K562 (cell line): ENCODE measurements around the gene BLID. TPM values are rescaled to one million over a fixed set of nuclear protein-coding genes. Genes with fewer than 3 reads are reported as not detected.

ENCODE experiments used
- ATAC-seq: fragments of 200-7000 bp; cut with Tn5 transposase; 3 replicates; pipeline ENCODE4 v1.9.1; 2020; ENCODE audit warnings: moderate library complexity
- BruUV-seq: library from RNA; stranded (reverse); fragments of 400-500 nt; replicated peaks from 2 replicates; lab custom pipeline; 2021; lab: Mats Ljungman, UMichigan
- CTCF ChIA-PET: fragments of 300-600 bp; formaldehyde crosslinking; extraction: SDS; loops from one replicate; lab custom pipeline; 2021; ENCODE audit warnings: low intra/inter-chr PET ratio; lab: Yijun Ruan, JAX
- POLR2A ChIA-PET: fragments of 300-600, 350-650 bp; sonication (Branson Sonifier 250); formaldehyde crosslinking; extraction: SDS; loops from one replicate; lab custom pipeline; 2021; ENCODE audit warnings: antibody characterized with exemption, inconsistent platforms; lab: Yijun Ruan, JAX
- DNase-seq, 4 experiments: peaks; one replicate each; pipeline versions ENCODE4 v3.0.0 to v3.0.0-alpha.2; 2011 to 2018; ENCODE audit warnings: low spot score in 3 of 4, mixed read lengths in 3 of 4; ENCODE audit errors: extremely low read depth in 1 of 4
- FAIRE-seq: peaks from 2 replicates; lab custom pipeline; 2011; peaks lifted over from hg19 to GRCh38; lab: Jason Lieb, UNC
- H2AFZ ChIP-seq: 2 replicates; pipeline ENCODE4 v1.6.0; 2011; ENCODE audit warnings: low read depth, low read length, control low read depth, inconsistent platforms
- H3K27ac ChIP-seq: fragments of 200-600 bp; 3 replicates; pipeline ENCODE4 v1.8.0; 2011; ENCODE audit warnings: low read depth, mild to moderate bottlenecking, control low read depth, inconsistent platforms, low read length, moderate library complexity, mixed read lengths; ENCODE audit errors: extremely low read depth
- H3K27me3 ChIP-seq, 2 experiments: fragments of 300-600 bp in 1 of 2; 2 replicates in 1 of 2; 3 replicates in 1 of 2; pipeline versions ENCODE4 v1.6.0 to v1.8.0; 2011; ENCODE audit warnings: inconsistent platforms in 2 of 2, low read length in 2 of 2, mild to moderate bottlenecking in 1 of 2, mixed read lengths in 1 of 2, moderate library complexity in 1 of 2; ENCODE audit not compliant: control insufficient read depth in 2 of 2, insufficient read depth in 2 of 2
- H3K36me3 ChIP-seq: fragments of 300-600 bp; 3 replicates; pipeline ENCODE4 v1.8.0; 2011; ENCODE audit warnings: mild to moderate bottlenecking, low read length, inconsistent platforms; ENCODE audit not compliant: control insufficient read depth, insufficient read depth
- H3K4me1 ChIP-seq, 2 experiments: fragments of 200-600 bp in 1 of 2; replicated peaks in 1 of 2; 2 replicates in 1 of 2; 3 replicates in 1 of 2; pipeline versions ENCODE4 v1.5.1 to v1.8.0; 2011; ENCODE audit warnings: inconsistent platforms in 2 of 2, low read length in 2 of 2, mild to moderate bottlenecking in 1 of 2, mixed read lengths in 1 of 2, moderate library complexity in 1 of 2; ENCODE audit not compliant: control insufficient read depth in 2 of 2, insufficient read depth in 2 of 2
- H3K4me2 ChIP-seq: 2 replicates; pipeline ENCODE4 v1.6.1; 2011; ENCODE audit warnings: low read length, control low read depth, inconsistent platforms, mixed read lengths; ENCODE audit not compliant: insufficient read depth
- H3K4me3 ChIP-seq: fragments of 200-600 bp; sonication (generic), shearing (Covaris generic); 2 replicates; pipeline ENCODE4 v1.5.1; 2016; ENCODE audit warnings: control low read depth, inconsistent platforms
- H3K79me2 ChIP-seq: fragments of 200-600 bp; 3 replicates; pipeline ENCODE4 v1.8.0; 2011; ENCODE audit warnings: low read length, inconsistent platforms; ENCODE audit not compliant: control insufficient read depth, insufficient read depth
- H3K9ac ChIP-seq, 2 experiments: 2 replicates each; pipeline versions ENCODE4 v1.6.0 to v1.6.1; 2011; ENCODE audit warnings: low read depth in 2 of 2, low read length in 2 of 2, control low read depth in 1 of 2, inconsistent platforms in 1 of 2, mild to moderate bottlenecking in 1 of 2, mixed read lengths in 1 of 2; ENCODE audit not compliant: insufficient read depth in 1 of 2
- H3K9me1 ChIP-seq: one replicate; pipeline ENCODE4 v1.6.0; 2011; ENCODE audit warnings: inconsistent platforms, mild to moderate bottlenecking, low read length, moderate library complexity; ENCODE audit not compliant: control insufficient read depth, insufficient read depth
- H3K9me3 ChIP-seq: replicated peaks from 2 replicates; pipeline ENCODE4 v1.5.1; 2011; ENCODE audit warnings: low read depth, low read length, inconsistent platforms; ENCODE audit not compliant: control insufficient read depth, insufficient read depth
- H4K20me1 ChIP-seq: replicated peaks from 2 replicates; pipeline ENCODE4 v1.6.1; 2011; ENCODE audit warnings: low read length, inconsistent platforms, mixed read lengths; ENCODE audit not compliant: control insufficient read depth, insufficient read depth
- BDP1 ChIP-seq: IDR thresholded peaks from 3 replicates; pipeline ENCODE4 v1.6.1; 2011; ENCODE audit not compliant: insufficient read length, insufficient read depth
- DMBX1 ChIP-seq: fragments of 250-450 bp; sonication (Bioruptor Pico); IDR thresholded peaks from 2 replicates; pipeline ENCODE4 v1.8.0; 2022; ENCODE audit warnings: inconsistent platforms, mild to moderate bottlenecking, moderate library complexity, borderline replicate concordance
- ETV1 ChIP-seq: fragments of 450-650 bp; conservative IDR thresholded peaks from 2 replicates; pipeline ENCODE4 v1.6.1; 2016; ENCODE audit warnings: missing genetic modification characterization, control low read depth, low read depth, missing compliant biosample characterization
- GATAD2B ChIP-seq: fragments of 450-650 bp; IDR thresholded peaks from 2 replicates; pipeline ENCODE4 v1.6.1; 2017; ENCODE audit warnings: mild to moderate bottlenecking, borderline replicate concordance
- ILK ChIP-seq: fragments of 450-650 bp; IDR thresholded peaks from 2 replicates; pipeline ENCODE4 v1.6.1; 2016; ENCODE audit warnings: missing genetic modification characterization, low read depth, mild to moderate bottlenecking, missing compliant biosample characterization, moderate library complexity, borderline replicate concordance
- LEF1 ChIP-seq: fragments of 450-650 bp; IDR thresholded peaks from 2 replicates; pipeline ENCODE4 v1.6.1; 2016; ENCODE audit warnings: mild to moderate bottlenecking
- PCBP1 ChIP-seq: fragments of 200-400 bp; formaldehyde crosslinking; IDR thresholded peaks from 2 replicates; pipeline ENCODE4 v1.6.1; 2018; ENCODE audit warnings: mild to moderate bottlenecking, low read depth, low read length; ENCODE audit not compliant: poor library complexity, severe bottlenecking
- PHTF2 ChIP-seq: fragments of 250-450 bp; sonication (Bioruptor Pico); IDR thresholded peaks from 2 replicates; pipeline ENCODE4 v1.5.0; 2021; ENCODE audit warnings: mild to moderate bottlenecking
- POLR2AphosphoS5 ChIP-seq: IDR thresholded peaks from 2 replicates; pipeline ENCODE4 v1.6.1; 2011; ENCODE audit warnings: mild to moderate bottlenecking, low read depth, low read length, moderate library complexity; ENCODE audit not compliant: control insufficient read depth, insufficient read depth
- RBM15 ChIP-seq: fragments of 200-400 bp; formaldehyde crosslinking; IDR thresholded peaks from 2 replicates; pipeline ENCODE4 v1.6.1; 2018; ENCODE audit warnings: mild to moderate bottlenecking, low read length, moderate library complexity; ENCODE audit not compliant: insufficient read depth
- TAL1 ChIP-seq: fragments of 450-650 bp; IDR thresholded peaks from 2 replicates; pipeline ENCODE4 v1.6.1; 2016; ENCODE audit warnings: mild to moderate bottlenecking
- ZNF12 ChIP-seq: sonication (generic); formaldehyde crosslinking; IDR thresholded peaks from 2 replicates; pipeline ENCODE4 v1.4.0; 2020; ENCODE audit warnings: mild to moderate bottlenecking, missing genetic modification reagents
- ZNF197 ChIP-seq: fragments of 200-800 bp; sonication (Bioruptor generic); IDR thresholded peaks from 2 replicates; pipeline ENCODE4 v1.6.1; 2016; ENCODE audit warnings: low read depth, missing genetic modification characterization, missing compliant biosample characterization
- ZNF584 ChIP-seq: fragments of 200-800 bp; sonication (Bioruptor generic); IDR thresholded peaks from 2 replicates; pipeline ENCODE4 v1.6.1; 2016; ENCODE audit warnings: low read depth, mild to moderate bottlenecking, missing genetic modification characterization, missing compliant biosample characterization
- ZNF695 ChIP-seq: fragments of 450-650 bp; formaldehyde crosslinking; IDR thresholded peaks from 2 replicates; pipeline ENCODE4 v1.4.0; 2020; ENCODE audit warnings: mild to moderate bottlenecking, moderate library complexity
- ZNF79 ChIP-seq: fragments of 250-450 bp; sonication (Bioruptor Pico); IDR thresholded peaks from 2 replicates; pipeline ENCODE4 v1.4.0; 2020; ENCODE audit warnings: low read depth, mild to moderate bottlenecking, moderate library complexity
- WGBS: fragments of 100-300 bp; shearing (Covaris generic); methylation state at CpG from one replicate; pipeline ENCODE4 v1.1.6; 2016; ENCODE audit warnings: low coverage, mixed read lengths; ENCODE audit not compliant: insufficient coverage; ENCODE audit errors: missing lambda C conversion rate; 5-methylcytosine and 5-hydroxymethylcytosine counted together
- in situ Hi-C: fragments of 300-500 bp; cut with MboI; formaldehyde crosslinking; loops from 4 replicates; pipeline ENCODE4 v1.15.0; 2018; ENCODE audit warnings: inconsistent platforms, mixed read lengths
- intact Hi-C: fragments of 100-400 bp; cut with micrococcal nuclease; formaldehyde crosslinking; loops from 2 replicates; pipeline ENCODE4 v1.14.2; 2022
- polyA plus RNA-seq, 8 experiments: library from polyadenylated mRNA; depleted of rRNA in 4 of 8; stranded (reverse) in 5 of 8; unstranded in 3 of 8; fragments of >200 nt; fragmentation: Nextera tagmentation in 2 of 8; fragmentation: Illumina TruSeq in 1 of 8; extraction: Ambion mirVana in 2 of 8; extraction: Trizol in 1 of 8; gene quantifications; 2 replicates each; pipeline versions ENCODE4 v1.2.1 to v1.2.3, GENCODE V29; 2011 to 2014; ENCODE audit warnings: inconsistent platforms in 1 of 8, missing spikeins in 1 of 8
- total RNA-seq, 7 experiments: library from RNA; depleted of rRNA in 6 of 7; stranded (reverse); fragments of >200 nt in 6 of 7; fragmentation: Illumina TruSeq in 2 of 7; extraction: Trizol in 2 of 7; gene quantifications; 2 replicates each; pipeline versions ENCODE4 v1.2.1 to v1.2.3, GENCODE V29; 2011 to 2021; ENCODE audit warnings: low replicate concordance in 1 of 7
- TF ChIP-seq, protein P1 (sequence below): fragments of 450-650 bp; IDR thresholded peaks from 2 replicates; pipeline ENCODE4 v1.6.1; 2016
- TF ChIP-seq, protein P2 (sequence below): fragments of 450-650 bp; formaldehyde crosslinking; IDR thresholded peaks from 2 replicates; pipeline ENCODE4 v1.4.0; 2020; ENCODE audit warnings: mild to moderate bottlenecking, moderate library complexity
- TF ChIP-seq, protein P3 (sequence below): sonication (generic); formaldehyde crosslinking; IDR thresholded peaks from 2 replicates; pipeline ENCODE4 v1.8.0; 2023; ENCODE audit warnings: mild to moderate bottlenecking, missing genetic modification reagents

BLID gene
- total and polyA plus RNA-seq, 9 of the 15 experiments (the other 6 are each of a cell fraction or from before 2014, with no cell fraction given) = not detected

DNA sequence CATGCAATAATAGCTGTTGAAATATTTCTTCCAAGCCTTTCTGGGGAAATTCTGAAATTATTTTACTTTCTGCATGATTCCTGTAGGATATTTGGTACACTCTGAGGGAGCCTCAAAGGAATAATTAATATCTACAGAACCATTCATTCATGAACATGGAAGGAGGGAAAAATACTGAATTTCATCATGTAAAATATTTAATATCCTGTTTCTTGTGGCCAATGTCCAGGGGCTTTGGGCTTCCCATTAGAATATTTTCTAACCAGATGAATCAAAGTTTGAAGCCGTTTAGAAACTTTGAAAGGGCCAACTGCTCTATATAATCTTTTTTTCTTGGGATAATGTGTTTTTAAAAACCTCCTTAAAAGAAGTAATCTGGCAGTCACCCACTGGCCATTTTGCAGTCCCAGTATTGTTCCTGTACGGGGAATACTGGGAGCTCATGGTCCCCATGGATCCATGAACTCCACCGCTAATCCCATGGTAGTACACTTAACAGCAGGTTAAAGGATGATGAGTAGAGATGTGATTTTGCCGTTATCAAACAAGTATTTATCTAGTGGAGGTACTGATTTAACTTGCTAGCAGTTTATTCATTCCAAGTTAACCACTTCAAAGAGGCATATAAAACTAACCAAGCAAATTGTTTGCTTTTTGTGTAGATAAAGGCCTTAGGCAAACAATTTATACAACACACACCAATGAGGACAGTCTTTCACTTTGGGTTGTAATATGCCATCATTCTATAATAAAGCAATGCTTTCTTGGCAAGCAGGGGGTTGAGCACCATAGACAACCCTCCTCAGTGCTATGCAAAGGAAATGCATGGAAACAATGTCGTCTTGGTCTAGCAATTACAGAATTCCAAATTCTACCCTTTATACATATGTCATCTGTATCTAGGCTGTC, 34.5 kb upstream of the BLID start:
- FAIRE-seq = no peak
- no TSS peak for BruUV-seq
- no peaks in the 10 kb centered on the region for H3K9me3 ChIP-seq
- no peak overlapping the region for H3K4me3 ChIP-seq
- ATAC-seq = no peak
- no peaks in the 10 kb centered on the region for H3K9me1 ChIP-seq
- no peak overlapping the region for H3K4me2 ChIP-seq
- POLR2A ChIA-PET = no interaction called here
- H3K79me2 ChIP-seq = no peaks in the 10 kb centered on the region
- no peaks in the 10 kb centered on the region for H3K4me1 ChIP-seq
- H3K9ac ChIP-seq = no peak overlapping the region
- intact Hi-C loops = no loop called here
- H4K20me1 ChIP-seq = no peaks in the 10 kb centered on the region
- TF ChIP-seq ZNF584 (CRISPR knock-in tag) = no peak
- TF ChIP-seq PCBP1 = no peak
- no peak for TF ChIP-seq ETV1 (tag)
- TF ChIP-seq ILK (tag) = no peak
- TF ChIP-seq TAL1 = no peak
- TF ChIP-seq ZNF12 (CRISPR knock-in tag) = no peak
- no peak for TF ChIP-seq RBM15
- TF ChIP-seq, protein P1, sequence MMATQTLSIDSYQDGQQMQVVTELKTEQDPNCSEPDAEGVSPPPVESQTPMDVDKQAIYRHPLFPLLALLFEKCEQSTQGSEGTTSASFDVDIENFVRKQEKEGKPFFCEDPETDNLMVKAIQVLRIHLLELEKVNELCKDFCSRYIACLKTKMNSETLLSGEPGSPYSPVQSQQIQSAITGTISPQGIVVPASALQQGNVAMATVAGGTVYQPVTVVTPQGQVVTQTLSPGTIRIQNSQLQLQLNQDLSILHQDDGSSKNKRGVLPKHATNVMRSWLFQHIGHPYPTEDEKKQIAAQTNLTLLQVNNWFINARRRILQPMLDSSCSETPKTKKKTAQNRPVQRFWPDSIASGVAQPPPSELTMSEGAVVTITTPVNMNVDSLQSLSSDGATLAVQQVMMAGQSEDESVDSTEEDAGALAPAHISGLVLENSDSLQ = no peak
- TF ChIP-seq ZNF197 = no peak
- TF ChIP-seq, protein P2, sequence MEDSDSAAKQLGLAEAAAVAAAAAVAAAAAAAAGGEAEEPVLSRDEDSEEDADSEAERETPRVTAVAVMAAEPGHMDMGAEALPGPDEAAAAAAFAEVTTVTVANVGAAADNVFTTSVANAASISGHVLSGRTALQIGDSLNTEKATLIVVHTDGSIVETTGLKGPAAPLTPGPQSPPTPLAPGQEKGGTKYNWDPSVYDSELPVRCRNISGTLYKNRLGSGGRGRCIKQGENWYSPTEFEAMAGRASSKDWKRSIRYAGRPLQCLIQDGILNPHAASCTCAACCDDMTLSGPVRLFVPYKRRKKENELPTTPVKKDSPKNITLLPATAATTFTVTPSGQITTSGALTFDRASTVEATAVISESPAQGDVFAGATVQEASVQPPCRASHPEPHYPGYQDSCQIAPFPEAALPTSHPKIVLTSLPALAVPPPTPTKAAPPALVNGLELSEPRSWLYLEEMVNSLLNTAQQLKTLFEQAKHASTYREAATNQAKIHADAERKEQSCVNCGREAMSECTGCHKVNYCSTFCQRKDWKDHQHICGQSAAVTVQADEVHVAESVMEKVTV (CRISPR knock-in tag) = no peak
- TF ChIP-seq LEF1 = no peak
- no peak for TF ChIP-seq GATAD2B
- TF ChIP-seq, protein P3, sequence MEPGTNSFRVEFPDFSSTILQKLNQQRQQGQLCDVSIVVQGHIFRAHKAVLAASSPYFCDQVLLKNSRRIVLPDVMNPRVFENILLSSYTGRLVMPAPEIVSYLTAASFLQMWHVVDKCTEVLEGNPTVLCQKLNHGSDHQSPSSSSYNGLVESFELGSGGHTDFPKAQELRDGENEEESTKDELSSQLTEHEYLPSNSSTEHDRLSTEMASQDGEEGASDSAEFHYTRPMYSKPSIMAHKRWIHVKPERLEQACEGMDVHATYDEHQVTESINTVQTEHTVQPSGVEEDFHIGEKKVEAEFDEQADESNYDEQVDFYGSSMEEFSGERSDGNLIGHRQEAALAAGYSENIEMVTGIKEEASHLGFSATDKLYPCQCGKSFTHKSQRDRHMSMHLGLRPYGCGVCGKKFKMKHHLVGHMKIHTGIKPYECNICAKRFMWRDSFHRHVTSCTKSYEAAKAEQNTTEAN (CRISPR knock-in tag) = no peak
- no peak for TF ChIP-seq POLR2AphosphoS5
- TF ChIP-seq DMBX1 (CRISPR knock-in tag) = no peak
- TF ChIP-seq ZNF79 (CRISPR knock-in tag) = no peak
- no peak for TF ChIP-seq BDP1
- no peak for TF ChIP-seq ZNF695 (CRISPR knock-in tag)
- TF ChIP-seq PHTF2 (CRISPR knock-in tag) = no peak
- TF ChIP-seq, all 486 proteins: peak for 0
- Histone ChIP-seq H3K27me3 (no peaks in the 10 kb centered on the region), H2AFZ (no peak overlapping the region), H3K27ac (no peak overlapping the region), H3K36me3 (no peaks in the 10 kb centered on the region)
- WGBS = 1% methylated on average over 5 of the region's 5 CpGs
- DNase-seq = no peak
- CTCF ChIA-PET = no interaction called here
- in situ Hi-C loops = no loop called here
